H9 (cell line): ENCODE results near the gene YWHAH. TPM values are rescaled to one million over a fixed set of nuclear protein-coding genes. Genes with fewer than 3 reads are reported as not detected.

Experiments
- DNase-seq: peaks from one replicate; pipeline ENCODE4 v3.0.0-alpha.2; 2017
- H2AFZ ChIP-seq: one replicate; pipeline ENCODE4 v1.6.1; 2013; ENCODE audit warnings: mild to moderate bottlenecking, low read length, control low read depth, moderate library complexity
- H2AK5ac ChIP-seq: 2 replicates; pipeline ENCODE4 v1.6.1; 2013; ENCODE audit warnings: low read length, control low read depth, mixed read lengths; ENCODE audit not compliant: insufficient read length
- H2BK120ac ChIP-seq: one replicate; pipeline ENCODE4 v1.6.1; 2013; ENCODE audit warnings: low read depth, mild to moderate bottlenecking, low read length, control low read depth, inconsistent platforms; ENCODE audit not compliant: poor library complexity, severe bottlenecking
- H2BK12ac ChIP-seq: 2 replicates; pipeline ENCODE4 v1.6.1; 2013; ENCODE audit warnings: low read length, control low read depth, mixed read lengths, low read depth; ENCODE audit not compliant: insufficient read length
- H2BK15ac ChIP-seq: 2 replicates; pipeline ENCODE4 v1.6.1; 2013; ENCODE audit warnings: low read depth, low read length, control low read depth
- H2BK20ac ChIP-seq: one replicate; pipeline ENCODE4 v1.6.1; 2013; ENCODE audit warnings: low read depth, mild to moderate bottlenecking, low read length, control low read depth, inconsistent platforms; ENCODE audit not compliant: poor library complexity, severe bottlenecking
- H2BK5ac ChIP-seq: 2 replicates; pipeline ENCODE4 v1.6.1; 2013; ENCODE audit warnings: low read length, control low read depth, mixed read lengths; ENCODE audit not compliant: insufficient read length
- H3K14ac ChIP-seq: 2 replicates; pipeline ENCODE4 v1.6.1; 2013; ENCODE audit warnings: low read length, control low read depth; ENCODE audit not compliant: insufficient read depth
- H3K18ac ChIP-seq: 2 replicates; pipeline ENCODE4 v1.6.1; 2013; ENCODE audit warnings: low read depth, mild to moderate bottlenecking, mixed read lengths, low read length, control low read depth; ENCODE audit not compliant: insufficient read length
- H3K23ac ChIP-seq: 2 replicates; pipeline ENCODE4 v1.6.1; 2013; ENCODE audit warnings: low read length, control low read depth, mixed read lengths, low read depth; ENCODE audit not compliant: insufficient read length
- H3K23me2 ChIP-seq: 2 replicates; pipeline ENCODE4 v1.6.1; 2013; ENCODE audit warnings: low read depth, mild to moderate bottlenecking, mixed read lengths, low read length, control low read depth; ENCODE audit not compliant: insufficient read length, poor library complexity, severe bottlenecking
- H3K27ac ChIP-seq: 2 replicates; pipeline ENCODE4 v1.5.1; 2013; ENCODE audit warnings: low read length, control low read depth, mixed read lengths, low read depth; ENCODE audit not compliant: insufficient read length
- H3K27me3 ChIP-seq: 2 replicates; pipeline ENCODE4 v1.6.1; 2013; ENCODE audit warnings: low read length, control low read depth, inconsistent platforms; ENCODE audit not compliant: insufficient read depth
- H3K4ac ChIP-seq: 2 replicates; pipeline ENCODE4 v1.6.1; 2013; ENCODE audit warnings: low read depth, mild to moderate bottlenecking, control low read depth, inconsistent platforms, low read length, moderate library complexity
- H3K4me1 ChIP-seq: 2 replicates; pipeline ENCODE4 v1.6.1; 2013; ENCODE audit warnings: low read length, control low read depth, inconsistent platforms; ENCODE audit not compliant: insufficient read depth
- H3K4me2 ChIP-seq: 2 replicates; pipeline ENCODE4 v1.6.1; 2013; ENCODE audit warnings: low read length, control low read depth, mixed read lengths; ENCODE audit not compliant: insufficient read length, insufficient read depth
- H3K56ac ChIP-seq: 2 replicates; pipeline ENCODE4 v1.6.1; 2013; ENCODE audit warnings: low read depth, mild to moderate bottlenecking, mixed read lengths, low read length, control low read depth; ENCODE audit not compliant: insufficient read length
- H3K79me1 ChIP-seq: 2 replicates; pipeline ENCODE4 v1.6.1; 2013; ENCODE audit warnings: low read depth, mild to moderate bottlenecking, moderate library complexity, low read length, control low read depth, inconsistent platforms; ENCODE audit not compliant: insufficient read depth, poor library complexity, severe bottlenecking
- H3K79me2 ChIP-seq: 2 replicates; pipeline ENCODE4 v1.6.1; 2013; ENCODE audit warnings: low read length, control low read depth, inconsistent platforms; ENCODE audit not compliant: insufficient read depth
- H3K9ac ChIP-seq: 2 replicates; pipeline ENCODE4 v1.6.1; 2013; ENCODE audit warnings: low read length, control low read depth, mixed read lengths; ENCODE audit not compliant: insufficient read length; ENCODE audit errors: extremely low read depth
- H3K9me3 ChIP-seq: one replicate; pipeline ENCODE4 v1.6.1; 2013; ENCODE audit warnings: low read depth, low read length, inconsistent platforms; ENCODE audit not compliant: control insufficient read depth
- H3T11ph ChIP-seq: one replicate; pipeline ENCODE4 v1.6.1; 2013; ENCODE audit warnings: mild to moderate bottlenecking, low read length, control low read depth, inconsistent platforms
- H4K20me1 ChIP-seq: one replicate; pipeline ENCODE4 v1.6.1; 2013; ENCODE audit not compliant: control insufficient read depth, insufficient read length, insufficient read depth
- H4K5ac ChIP-seq: 2 replicates; pipeline ENCODE4 v1.6.1; 2013; ENCODE audit warnings: low read depth, mild to moderate bottlenecking, mixed read lengths, low read length, control low read depth; ENCODE audit not compliant: insufficient read length
- H4K8ac ChIP-seq: replicated peaks from 2 replicates; pipeline ENCODE4 v1.6.1; 2013; ENCODE audit warnings: low read length, control low read depth, mixed read lengths, low read depth; ENCODE audit not compliant: insufficient read length
- H4K91ac ChIP-seq: 2 replicates; pipeline ENCODE4 v1.6.1; 2013; ENCODE audit warnings: low read depth, mild to moderate bottlenecking, moderate library complexity, mixed read lengths, low read length, control low read depth; ENCODE audit not compliant: insufficient read length
- H3K27ac Mint-ChIP-seq, 3 experiments: 2 replicates in 2 of 3; 3 replicates in 1 of 3; pipeline ENCODE4 v1.8.0; 2020 to 2021; ENCODE audit warnings: mixed read lengths in 3 of 3, mild to moderate bottlenecking in 1 of 3, moderate library complexity in 1 of 3
- H3K27me3 Mint-ChIP-seq: 2 replicates; pipeline ENCODE4 v1.8.0; 2021; ENCODE audit warnings: low read depth, mild to moderate bottlenecking, moderate library complexity, mixed read lengths
- H3K36me3 Mint-ChIP-seq, 3 experiments: 2 replicates in 2 of 3; 3 replicates in 1 of 3; pipeline ENCODE4 v1.8.0; 2020 to 2021; ENCODE audit warnings: low read depth in 3 of 3, mixed read lengths in 3 of 3; ENCODE audit not compliant: insufficient read depth in 1 of 3
- H3K4me1 Mint-ChIP-seq, 2 experiments: 2 replicates each; pipeline ENCODE4 v1.8.0; 2020; ENCODE audit warnings: mixed read lengths in 2 of 2
- H3K4me3 Mint-ChIP-seq, 2 experiments: 2 replicates in 1 of 2; 3 replicates in 1 of 2; pipeline ENCODE4 v1.8.0; 2020 to 2021; ENCODE audit warnings: mild to moderate bottlenecking in 2 of 2, mixed read lengths in 2 of 2, moderate library complexity in 1 of 2
- H3K9me3 Mint-ChIP-seq, 2 experiments: 2 replicates in 1 of 2; 3 replicates in 1 of 2; pipeline ENCODE4 v1.8.0; 2020; ENCODE audit warnings: mild to moderate bottlenecking in 2 of 2, mixed read lengths in 2 of 2, moderate library complexity in 1 of 2
- WGBS: extraction: QIAGEN DNeasy Blood & Tissue Kit; methylation state at CpG from one replicate; pipeline ENCODE4 v1.1.7; 2013; ENCODE audit warnings: missing lambda C conversion rate, low lambda C conversion rate, mixed read lengths; ENCODE audit not compliant: insufficient read length; ENCODE audit errors: extremely low coverage; 5-methylcytosine and 5-hydroxymethylcytosine counted together
- total RNA-seq: library from RNA; stranded (reverse); gene quantifications from 2 replicates; pipeline ENCODE4 v1.2.1, GENCODE V29; 2021
- TF ChIP-seq, protein P1 (sequence below): fragments of 200-600 bp; sonication (generic); conservative IDR thresholded peaks from 3 replicates; pipeline ENCODE4 v1.8.0; 2021; ENCODE audit warnings: antibody characterized with exemption, mild to moderate bottlenecking

YWHAH gene
- total RNA-seq, 1 experiment from 2014 or later: 250 TPM

GRCh38 chr22:31970490-31971444, 26.4 kb downstream of the YWHAH start:
- Histone ChIP-seq H3K79me2 (no peaks in the 10 kb centered on the region), H3K4me2 (peak overlapping the region; percentile 64), H3K18ac (no peak overlapping the region), H3K4me1 (no peaks in the 10 kb centered on the region), H3K9ac (no peak overlapping the region), H4K8ac (no peak overlapping the region), H2AFZ (no peak overlapping the region), H3T11ph (no peak overlapping the region), H3K79me1 (no peaks in the 10 kb centered on the region), H2BK20ac (no peak overlapping the region), H4K20me1 (peaks cover 2% of the 10 kb centered on the region), H4K5ac (no peak overlapping the region), H2BK120ac (no peak overlapping the region), H3K23me2 (peaks cover 6% of the 10 kb centered on the region), H3K27ac (no peak overlapping the region), H3K23ac (no peak overlapping the region), H4K91ac (no peak overlapping the region), H3K4ac (no peak overlapping the region), H2BK12ac (no peak overlapping the region), H2BK5ac (no peak overlapping the region), H3K14ac (peak overlapping the region; percentile 17; the same call in 1 of the 2 replicates), H2AK5ac (no peak overlapping the region), H2BK15ac (no peak overlapping the region), H3K56ac (no peak overlapping the region), H3K9me3 (no peaks in the 10 kb centered on the region), H3K27me3 (no peaks in the 10 kb centered on the region)
- Mint-ChIP-seq H3K4me3 (peak overlapping the region; percentile 81 to 92), H3K27me3 (peaks cover 22% of the 10 kb centered on the region), H3K4me1 (peaks cover 3 to 8% of the 10 kb centered on the region in 2 experiments), H3K36me3 (no peaks in the 10 kb centered on the region), H3K27ac (peak overlapping the region in 2 of 3 experiments; percentile 44 to 70; a peak in 1 of 7 replicates), H3K9me3 (no peaks in the 10 kb centered on the region)
- WGBS: no CpG with 5 or more reads among the region's 55 CpGs
- DNase-seq: peak; percentile 94
- TF ChIP-seq, protein P1, sequence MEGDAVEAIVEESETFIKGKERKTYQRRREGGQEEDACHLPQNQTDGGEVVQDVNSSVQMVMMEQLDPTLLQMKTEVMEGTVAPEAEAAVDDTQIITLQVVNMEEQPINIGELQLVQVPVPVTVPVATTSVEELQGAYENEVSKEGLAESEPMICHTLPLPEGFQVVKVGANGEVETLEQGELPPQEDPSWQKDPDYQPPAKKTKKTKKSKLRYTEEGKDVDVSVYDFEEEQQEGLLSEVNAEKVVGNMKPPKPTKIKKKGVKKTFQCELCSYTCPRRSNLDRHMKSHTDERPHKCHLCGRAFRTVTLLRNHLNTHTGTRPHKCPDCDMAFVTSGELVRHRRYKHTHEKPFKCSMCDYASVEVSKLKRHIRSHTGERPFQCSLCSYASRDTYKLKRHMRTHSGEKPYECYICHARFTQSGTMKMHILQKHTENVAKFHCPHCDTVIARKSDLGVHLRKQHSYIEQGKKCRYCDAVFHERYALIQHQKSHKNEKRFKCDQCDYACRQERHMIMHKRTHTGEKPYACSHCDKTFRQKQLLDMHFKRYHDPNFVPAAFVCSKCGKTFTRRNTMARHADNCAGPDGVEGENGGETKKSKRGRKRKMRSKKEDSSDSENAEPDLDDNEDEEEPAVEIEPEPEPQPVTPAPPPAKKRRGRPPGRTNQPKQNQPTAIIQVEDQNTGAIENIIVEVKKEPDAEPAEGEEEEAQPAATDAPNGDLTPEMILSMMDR: peak; percentile 94
